Right atrium auricular region (tissue), 2 donors: Measurements from ENCODE around the gene CBLC. TPM values are rescaled to one million over a fixed set of nuclear protein-coding genes. Genes with fewer than 3 reads are reported as not detected.

Experiments used
- DNase-seq: peaks from one replicate; pipeline ENCODE4 v3.0.0-alpha.2; 2019; ENCODE audit warnings: low spot score
- H3K27ac ChIP-seq, 2 donors: fragments of 200-600 bp; sonication (generic); 1 replicate in 1 of 2; 2 replicates in 1 of 2; pipeline ENCODE4 v1.5.1; 2016 to 2019
- H3K27me3 ChIP-seq, 2 donors: fragments of 200-600 bp; sonication (generic); one replicate each; pipeline versions ENCODE4 v1.5.1 to v1.6.0; 2017 to 2019
- H3K36me3 ChIP-seq: fragments of 200-600 bp; sonication (generic); one replicate; pipeline ENCODE4 v1.5.1; 2016
- H3K4me1 ChIP-seq, 2 donors: fragments of 200-600 bp; sonication (generic); one replicate each; pipeline versions ENCODE4 v1.5.1 to v1.6.0; 2017 to 2019
- H3K4me3 ChIP-seq, 2 donors: fragments of 200-600 bp; sonication (generic); 1 replicate in 1 of 2; 2 replicates in 1 of 2; pipeline ENCODE4 v1.5.1; 2017 to 2019; ENCODE audit warnings: mild to moderate bottlenecking in 1 of 2, moderate library complexity in 1 of 2
- H3K9me3 ChIP-seq, 2 donors: fragments of 200-600 bp; sonication (generic); one replicate each; pipeline ENCODE4 v1.5.1; 2019
- CTCF ChIP-seq, 2 donors: fragments of 200-600 bp; sonication (generic); IDR thresholded peaks; one replicate each; pipeline ENCODE4 v1.5.1; 2019; ENCODE audit warnings: antibody characterized with exemption in 2 of 2
- total RNA-seq, 2 donors: library from RNA; depleted of rRNA; stranded (reverse); fragments of >200 nt; gene quantifications; one replicate each; pipeline ENCODE4 v1.1.0, GENCODE V29; 2016

CBLC gene
- total RNA-seq, 2 donors from 2014 or later: not detected

GRCh38 chr19:44732235-44733014 lies 45.3 kb upstream of the CBLC start:
- Histone ChIP-seq H3K27me3 (no peaks in the 10 kb centered on the region), H3K4me3 (no peak overlapping the region)
- DNase-seq: no peak

GRCh38 chr19:44734357-44734756 lies 43.3 kb upstream of the CBLC start:
- Histone ChIP-seq H3K36me3 (no peaks in the 10 kb centered on the region), H3K27me3 (no peaks in the 10 kb centered on the region), H3K4me3 (no peak overlapping the region), H3K9me3 (no peaks in the 10 kb centered on the region), H3K4me1 (no peaks in the 10 kb centered on the region), H3K27ac (no peak overlapping the region)
- no peak for DNase-seq
- TF ChIP-seq CTCF (IDR thresholded peaks at IDR 0.05): no peak

More at GRCh38 chr19:44732235-44733014, 45.3 kb upstream of the CBLC start:
- Histone ChIP-seq H3K36me3 (no peaks in the 10 kb centered on the region), H3K9me3 (no peaks in the 10 kb centered on the region), H3K27ac (no peak overlapping the region), H3K4me1 (no peaks in the 10 kb centered on the region)
- TF ChIP-seq CTCF (IDR thresholded peaks at IDR 0.05): no peak

- TF ChIP-seq CTCF (IDR thresholded peaks at IDR 0.05): no peak
- no peak overlapping the region for H3K27ac ChIP-seq
- no peaks in the 10 kb centered on the region for H3K36me3 ChIP-seq
- no peaks in the 10 kb centered on the region for H3K4me1 ChIP-seq
- H3K9me3 ChIP-seq: no peaks in the 10 kb centered on the region
- H3K4me3 ChIP-seq: no peak overlapping the region
- no peaks in the 10 kb centered on the region for H3K27me3 ChIP-seq
- no peak for DNase-seq
These were observed 42.7 kb upstream of the CBLC start for GRCh38 chr19:44735011-44735410.

- Histone ChIP-seq H3K27me3 (no peaks in the 10 kb centered on the region), H3K4me3 (no peak overlapping the region), H3K36me3 (no peaks in the 10 kb centered on the region), H3K9me3 (no peaks in the 10 kb centered on the region), H3K4me1 (peaks cover 3 to 23% of the 10 kb centered on the region in 2 donors), H3K27ac (no peak overlapping the region)
- TF ChIP-seq CTCF (IDR thresholded peaks at IDR 0.05): no peak
- no peak for DNase-seq
These were observed 40.2 kb upstream of the CBLC start for GRCh38 chr19:44737238-44738071.

GRCh38 chr19:44738136-44738535 lies 39.6 kb upstream of the CBLC start:
- peaks cover 3 to 30% of the 10 kb centered on the region in 2 donors for H3K4me1 ChIP-seq
- TF ChIP-seq CTCF (IDR thresholded peaks at IDR 0.05): no peak

More at GRCh38 chr19:44738136-44738535, 39.6 kb upstream of the CBLC start:
- Histone ChIP-seq H3K9me3 (no peaks in the 10 kb centered on the region), H3K36me3 (no peaks in the 10 kb centered on the region), H3K27me3 (no peaks in the 10 kb centered on the region), H3K27ac (no peak overlapping the region), H3K4me3 (no peak overlapping the region)
- no peak for DNase-seq
